Activated CD4-positive, alpha-beta T cell treated with anti-CD3 and anti-CD28 coated beads, Interleukin-2, amount 50 U/mL, for 16 hours (primary cell): Measurements from ENCODE around the gene C9.
"Not testable (repeated sequence)": the region's sequence is repeated elsewhere in the genome, so short reads cannot be mapped to it uniquely, and the experiment has no call there.

Experiments
- DNase-seq: peaks from one replicate; pipeline ENCODE4 v3.0.0-alpha.2; 2020

Gene C9

DNA sequence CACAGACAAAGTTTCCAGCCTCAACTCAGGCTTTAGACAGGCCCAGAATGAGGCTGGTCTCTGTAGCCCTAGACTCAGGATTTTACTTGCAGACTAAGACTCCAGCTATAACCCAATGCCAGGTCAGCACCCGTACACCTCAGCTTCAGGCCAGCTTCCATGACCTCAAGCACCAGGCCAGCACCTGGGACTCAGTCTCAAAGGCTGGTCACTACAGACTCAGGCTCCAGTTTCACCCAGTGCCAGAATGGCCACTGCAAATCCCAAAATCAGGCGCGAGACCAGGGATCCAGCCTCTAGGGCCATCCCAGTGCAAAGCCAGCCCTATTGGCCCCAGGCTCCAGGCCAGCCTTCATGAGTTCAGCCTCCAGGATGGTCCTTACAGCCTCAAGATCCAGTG lies 44.9 kb downstream of the C9 start:
- no peak for DNase-seq

DNA sequence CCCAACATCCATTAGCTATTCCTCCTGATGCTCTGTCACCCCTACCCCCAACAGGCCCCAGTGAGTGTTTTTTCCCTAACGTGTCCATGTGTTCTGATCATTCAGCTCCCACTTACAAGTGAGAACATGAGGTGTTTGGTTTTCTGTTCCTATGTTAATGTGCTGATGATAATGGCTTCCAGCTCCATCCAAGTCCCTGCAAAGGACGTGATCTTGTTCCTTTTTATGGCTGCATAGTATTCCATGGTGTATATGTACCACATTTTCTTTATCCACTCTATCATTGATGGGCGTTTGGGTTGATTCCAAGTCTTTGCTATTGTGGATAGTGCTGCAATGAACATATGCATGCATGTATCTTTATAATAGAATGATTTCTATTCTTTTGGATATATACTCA lies 47.8 kb downstream of the C9 start:
- DNase-seq = not testable (repeated sequence)

DNA sequence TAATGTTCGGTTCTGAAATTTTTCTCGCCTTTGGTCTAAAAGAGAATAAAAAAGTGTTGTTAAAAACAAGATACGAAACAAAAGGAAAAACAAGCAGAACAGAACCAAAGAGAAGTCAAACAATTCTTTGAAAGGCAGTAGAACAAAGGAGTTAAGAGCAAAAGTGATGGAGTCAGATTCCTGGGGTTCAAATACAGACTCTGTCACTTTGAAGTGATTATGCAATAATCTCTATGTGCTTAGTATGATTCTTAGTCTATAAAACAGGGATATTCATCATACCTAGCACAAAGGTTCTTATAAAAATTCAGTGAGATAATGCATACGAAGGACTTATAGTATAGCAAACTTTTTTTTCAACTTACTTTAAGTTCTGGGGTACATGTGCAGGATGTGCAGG lies 48.3 kb downstream of the C9 start:
- DNase-seq = no peak

DNA sequence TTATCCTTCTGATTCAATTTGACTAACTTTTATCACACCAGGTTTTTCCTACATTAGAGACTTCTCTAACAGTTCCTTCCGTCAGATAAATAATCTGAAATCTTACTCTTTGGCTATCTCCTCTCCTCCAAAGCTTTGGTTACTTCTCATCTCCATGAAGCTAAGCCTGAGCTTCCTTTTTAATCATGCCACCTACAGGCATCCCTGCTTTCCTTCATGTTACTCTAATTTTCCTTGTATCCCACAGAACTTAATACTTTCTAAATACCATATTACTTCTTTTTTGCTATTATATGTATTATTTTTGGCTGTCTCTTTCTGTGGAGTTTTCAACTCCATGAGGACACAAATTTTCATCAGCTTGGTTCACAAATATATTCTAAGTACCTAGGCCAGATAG lies 49.7 kb downstream of the C9 start:
- no peak for DNase-seq

DNA sequence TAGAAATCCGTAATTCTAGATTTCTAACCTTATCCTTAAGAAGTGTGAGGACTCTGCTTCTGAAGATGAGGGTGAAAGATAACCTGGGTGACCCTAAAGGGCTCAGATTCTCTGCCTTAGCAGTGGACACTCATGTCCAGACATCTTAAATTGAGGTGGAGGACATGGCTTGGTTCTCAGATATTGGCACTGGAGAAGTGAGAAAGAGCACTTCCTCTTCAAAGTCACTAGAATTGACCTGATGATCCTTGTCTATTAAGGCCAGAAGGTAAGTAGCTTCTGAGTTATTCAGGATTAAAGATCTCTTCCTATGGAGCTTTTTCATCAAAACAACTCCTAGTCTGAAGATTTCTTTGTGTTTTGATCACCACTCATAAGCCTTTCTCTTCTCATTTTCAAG lies 54.8 kb downstream of the C9 start:
- DNase-seq = no peak

DNA sequence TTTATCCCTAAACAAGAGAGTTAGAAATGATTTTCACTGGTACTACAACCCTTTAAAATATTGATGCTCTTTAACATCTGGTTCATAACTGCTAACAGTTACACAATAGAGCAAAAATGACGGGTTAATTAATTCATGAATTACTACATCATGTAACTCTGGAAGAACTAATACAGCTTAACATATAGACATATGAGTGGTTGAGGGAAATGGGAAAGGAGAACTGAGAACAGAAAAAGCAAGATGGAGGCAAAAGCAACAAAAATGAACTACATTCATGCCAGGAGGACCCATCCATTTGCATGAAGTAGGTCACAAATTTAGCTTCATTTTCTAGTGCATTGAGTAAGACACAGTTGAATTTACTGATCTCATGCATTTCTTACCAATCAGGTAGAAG lies 61.8 kb downstream of the C9 start:
- no peak for DNase-seq

DNA sequence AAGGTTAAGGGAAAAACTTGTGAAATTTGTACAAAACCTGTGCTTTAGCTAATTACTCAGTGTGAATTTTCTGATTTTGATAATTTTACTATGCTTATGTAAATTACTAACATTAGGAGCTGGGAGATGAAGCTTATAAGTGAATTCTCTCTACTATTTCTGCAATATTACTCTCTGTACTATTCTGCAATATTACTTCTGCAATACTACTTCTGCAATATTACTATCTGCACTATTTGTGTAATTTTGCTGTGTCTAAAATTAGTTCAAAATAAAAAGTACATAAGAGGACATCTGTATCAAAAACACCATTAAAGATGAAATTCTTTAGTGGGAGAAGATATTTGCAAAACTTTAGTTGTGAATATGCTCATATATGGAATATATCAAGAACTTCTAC lies 62.9 kb downstream of the C9 start:
- no peak for DNase-seq

DNA sequence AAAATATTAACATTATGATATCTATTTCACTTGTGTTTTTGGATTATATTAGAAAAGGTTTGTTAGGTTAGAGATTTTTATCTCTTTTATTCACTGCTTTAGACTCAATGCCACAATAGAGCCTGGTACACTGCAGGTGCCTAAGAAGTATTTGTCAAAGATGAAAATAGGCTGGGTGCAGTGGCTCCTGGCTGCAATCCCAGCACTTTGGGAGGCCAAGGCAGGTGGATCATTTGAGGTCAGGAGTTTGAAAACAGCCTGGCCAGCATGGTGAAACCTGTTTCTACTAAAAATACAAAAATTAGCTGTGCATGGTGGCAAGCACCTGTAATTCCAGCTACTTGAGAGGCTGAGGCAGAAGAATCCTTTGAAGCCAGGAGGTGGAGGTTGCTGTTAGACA lies 64.3 kb downstream of the C9 start:
- DNase-seq = no peak

DNA sequence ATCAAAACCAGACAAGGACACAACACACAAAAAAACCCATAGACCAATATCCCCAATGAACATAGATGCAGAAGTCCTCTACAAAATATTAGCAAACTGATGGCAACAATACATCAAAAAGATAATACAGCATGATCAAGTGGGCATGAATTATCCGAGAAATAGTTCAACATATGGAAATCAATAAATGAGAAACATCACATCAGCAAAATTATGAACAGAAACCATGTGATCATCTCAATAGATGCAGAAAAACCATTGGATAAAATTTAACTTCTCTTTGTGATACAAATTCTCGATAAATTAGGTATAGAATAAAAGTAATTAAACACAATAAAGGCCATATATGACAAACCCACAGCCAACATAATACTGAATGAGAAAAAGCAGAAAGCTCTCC lies 69.6 kb downstream of the C9 start:
- DNase-seq = no peak

DNA sequence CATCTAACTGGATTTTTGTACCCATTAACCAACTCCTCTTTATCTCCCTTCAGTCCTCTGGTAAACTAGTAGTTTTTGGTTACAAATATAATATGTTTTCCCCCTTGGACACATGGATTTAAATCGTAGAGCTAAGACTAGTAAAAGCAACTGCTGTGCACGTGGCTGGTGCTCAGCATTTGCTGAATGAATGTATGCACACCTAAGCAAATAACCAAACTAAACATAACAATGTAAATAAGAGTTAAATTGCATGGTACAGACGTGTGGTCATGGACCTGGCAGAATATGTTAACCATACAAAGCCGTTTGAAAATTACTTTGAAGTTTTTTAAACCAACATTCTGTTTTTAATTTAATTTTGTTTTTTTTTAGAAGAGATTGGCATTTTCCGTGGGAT lies 79.7 kb downstream of the C9 start:
- no peak for DNase-seq

DNA sequence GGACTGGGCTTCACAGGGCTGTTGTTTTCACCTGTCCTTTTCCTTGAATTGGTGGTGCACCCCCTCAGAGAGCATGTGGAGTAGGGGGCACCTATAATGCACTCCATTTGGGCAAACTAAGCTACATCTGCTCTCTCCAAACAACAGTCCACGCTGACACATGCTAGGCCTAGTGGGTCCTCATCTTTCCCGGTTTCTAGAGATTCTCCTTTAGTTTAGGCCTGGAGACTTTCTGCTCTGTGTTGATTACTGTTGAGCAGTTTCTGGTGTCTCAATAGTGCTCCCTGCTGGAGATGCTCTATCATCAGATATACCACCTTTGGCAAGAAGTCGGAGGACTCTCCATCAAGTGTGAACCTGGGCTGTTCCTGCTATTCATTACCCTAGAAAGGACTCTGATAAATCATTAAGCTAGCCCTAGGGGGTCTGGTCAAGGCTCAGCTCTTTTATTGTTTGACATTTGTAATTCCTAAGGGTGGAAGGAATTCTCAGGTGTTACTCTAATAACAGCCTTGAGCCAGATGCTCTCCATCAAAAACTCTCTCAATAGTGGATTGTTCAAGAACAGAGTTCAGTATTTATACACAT lies 81.0 kb downstream of the C9 start:
- peak; percentile 82 for DNase-seq

DNA sequence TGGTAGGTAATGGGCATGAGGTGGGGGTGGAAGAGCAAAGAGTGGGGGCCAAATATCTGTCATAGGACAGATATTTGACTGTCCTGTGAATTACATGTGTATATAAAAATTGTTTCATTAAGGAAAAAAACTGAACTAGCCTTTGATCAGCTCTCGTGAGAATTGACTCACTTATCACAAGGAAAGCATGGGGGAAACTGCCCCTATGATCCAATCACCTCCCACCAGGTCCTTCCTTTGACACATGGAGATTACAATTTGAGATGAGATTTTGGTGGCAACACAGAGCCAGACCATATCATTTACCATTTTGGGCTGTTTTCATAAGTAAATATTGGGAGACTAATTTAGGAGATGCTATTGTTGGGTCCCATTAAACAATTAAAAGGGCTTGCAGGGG lies 81.7 kb downstream of the C9 start:
- DNase-seq = no peak

DNA sequence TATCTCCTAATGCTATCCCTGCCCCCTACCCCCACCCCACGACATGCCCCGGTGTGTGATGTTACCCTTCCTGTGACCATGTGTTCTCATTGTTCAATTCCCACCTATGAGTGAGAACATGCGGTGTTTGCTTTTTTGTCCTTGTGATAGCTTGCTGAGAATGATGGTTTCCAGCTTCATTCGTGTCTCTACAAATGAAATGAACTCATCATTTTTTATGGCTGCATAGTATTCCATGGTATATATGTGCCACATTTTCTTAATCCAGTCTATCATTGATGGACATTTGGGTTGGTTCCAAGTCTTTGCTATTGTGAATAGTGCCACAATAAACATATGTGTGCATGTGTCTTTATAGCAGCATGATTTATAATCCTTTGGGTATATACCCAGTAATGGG lies 88.4 kb downstream of the C9 start:
- DNase-seq = not testable (repeated sequence)

DNA sequence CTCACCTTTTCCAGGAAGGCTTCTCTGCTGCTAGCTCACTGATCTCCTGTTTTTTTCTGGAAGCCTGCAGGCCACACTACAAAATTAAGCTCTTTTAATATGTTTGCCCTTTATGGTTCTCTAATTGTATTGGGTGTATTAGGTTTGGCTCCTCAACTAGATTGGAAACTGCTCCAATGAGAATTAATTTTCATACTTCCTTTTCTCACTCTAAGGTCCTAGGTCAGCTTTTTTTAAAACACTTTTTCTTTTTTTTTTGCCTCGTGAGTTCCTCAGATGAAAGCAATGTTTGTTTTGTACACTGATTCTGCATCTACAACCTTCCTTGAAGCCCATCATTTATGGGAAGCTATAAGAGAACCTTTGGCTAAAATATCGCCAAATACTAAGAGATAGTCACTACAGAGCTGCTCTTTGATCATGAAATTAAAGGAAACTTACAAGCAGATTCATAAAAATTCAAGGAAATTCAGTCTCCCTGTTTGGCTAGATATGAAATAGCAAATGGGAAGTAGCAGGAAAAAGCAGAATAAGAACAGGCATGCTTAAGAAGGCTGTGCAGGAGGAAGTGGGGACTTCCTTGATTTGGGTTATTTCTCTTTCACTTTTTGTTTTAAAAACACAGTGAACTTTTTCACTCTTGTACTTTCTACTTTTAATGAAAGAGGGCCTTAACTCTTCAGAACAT lies 89.8 kb downstream of the C9 start:
- DNase-seq = peak; percentile 41

DNA sequence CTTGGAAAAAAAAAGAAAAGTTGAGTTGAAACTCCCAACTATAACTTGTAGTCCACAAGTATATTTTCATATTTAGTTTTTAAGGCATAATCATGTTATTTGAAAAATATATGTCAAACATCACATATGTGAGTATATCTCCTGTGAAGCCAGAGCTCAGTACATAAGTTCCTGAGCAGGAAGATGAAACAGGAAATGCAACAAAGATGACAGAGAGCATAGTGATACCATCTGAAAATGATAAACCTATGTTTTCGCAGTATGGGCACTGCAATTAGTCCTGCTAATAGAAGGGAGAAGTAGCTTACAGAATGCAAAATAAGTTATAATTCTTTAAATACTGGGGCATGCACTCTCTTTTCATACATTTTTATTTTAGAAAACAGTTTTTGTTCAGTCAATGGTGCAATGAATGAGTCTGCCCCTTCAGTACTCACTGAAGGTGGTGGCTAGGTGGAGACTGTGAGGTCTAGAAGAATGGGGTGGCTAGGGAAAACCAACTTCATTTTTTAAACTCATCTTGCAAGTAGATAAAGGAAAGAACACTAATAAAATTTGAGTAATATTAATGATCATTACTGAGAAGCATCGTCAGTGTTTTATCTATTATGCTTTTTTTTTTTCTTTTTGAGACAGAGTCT lies 90.9 kb downstream of the C9 start:
- DNase-seq = peak; percentile 34

DNA sequence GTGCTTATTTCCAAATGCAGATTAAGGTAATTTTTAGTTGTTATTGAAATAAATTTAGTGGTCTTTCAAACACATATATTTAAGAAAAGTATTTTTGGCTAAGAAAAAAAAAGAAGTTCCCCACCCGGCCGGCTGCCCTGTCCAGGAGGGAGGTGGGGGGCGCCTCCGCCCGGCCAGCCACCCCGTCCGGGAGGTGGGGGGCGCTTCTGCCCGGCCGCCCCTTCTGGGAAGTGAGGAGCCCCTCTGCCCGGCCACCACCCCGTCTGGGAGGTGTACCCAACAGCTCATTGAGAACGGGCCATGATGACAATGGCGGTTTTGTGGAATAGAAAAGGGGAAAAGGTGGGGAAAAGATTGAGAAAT lies 91.4 kb downstream of the C9 start:
- not testable (repeated sequence) for DNase-seq

DNA sequence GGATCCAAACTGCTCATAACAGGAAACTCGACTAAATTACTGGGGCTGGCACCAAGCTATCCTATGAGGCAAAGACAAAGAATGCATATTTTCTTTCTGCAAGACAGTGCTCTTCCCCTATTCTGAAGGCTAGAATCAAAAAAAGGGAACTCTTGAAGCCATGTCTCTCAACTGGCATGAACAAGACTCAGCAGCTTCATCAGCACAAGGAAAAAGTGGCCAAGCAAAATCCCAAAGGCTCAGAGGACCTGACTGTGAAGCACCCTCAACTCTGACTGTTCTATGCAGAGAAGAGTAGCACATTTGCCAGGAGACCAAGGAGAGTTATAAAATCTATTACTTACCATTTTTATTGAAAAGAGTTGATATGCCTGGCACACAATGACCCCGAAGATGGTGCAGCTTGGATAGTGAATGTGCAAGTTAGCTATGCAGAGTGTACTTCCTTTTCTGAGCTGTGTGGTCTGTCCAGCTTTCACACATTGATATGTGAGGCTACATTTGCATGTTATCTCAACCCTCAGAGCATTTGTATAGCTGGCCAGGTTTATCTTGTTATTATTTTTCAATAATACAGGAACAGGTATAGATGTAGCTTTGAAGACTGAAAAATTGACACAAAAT lies 94.0 kb downstream of the C9 start:
- DNase-seq = no peak

DNA sequence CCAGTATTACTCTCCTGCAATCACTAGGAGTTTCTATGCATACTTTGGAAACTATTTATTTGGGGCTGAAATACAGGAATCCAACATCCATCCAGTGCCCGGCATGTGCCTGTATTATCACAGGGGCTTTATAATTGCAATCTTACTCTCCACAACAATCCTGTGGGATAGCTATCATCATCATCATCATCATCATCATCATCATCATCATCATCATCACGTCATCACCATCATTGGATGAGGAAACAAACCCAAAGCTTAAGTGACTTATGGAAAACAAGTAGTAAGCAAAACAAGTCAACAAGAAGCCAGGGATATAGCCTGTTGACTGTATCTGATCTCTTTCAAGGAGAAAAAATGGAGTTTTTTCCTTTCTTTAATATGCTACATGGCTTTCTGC lies 97.1 kb downstream of the C9 start:
- no peak for DNase-seq

DNA sequence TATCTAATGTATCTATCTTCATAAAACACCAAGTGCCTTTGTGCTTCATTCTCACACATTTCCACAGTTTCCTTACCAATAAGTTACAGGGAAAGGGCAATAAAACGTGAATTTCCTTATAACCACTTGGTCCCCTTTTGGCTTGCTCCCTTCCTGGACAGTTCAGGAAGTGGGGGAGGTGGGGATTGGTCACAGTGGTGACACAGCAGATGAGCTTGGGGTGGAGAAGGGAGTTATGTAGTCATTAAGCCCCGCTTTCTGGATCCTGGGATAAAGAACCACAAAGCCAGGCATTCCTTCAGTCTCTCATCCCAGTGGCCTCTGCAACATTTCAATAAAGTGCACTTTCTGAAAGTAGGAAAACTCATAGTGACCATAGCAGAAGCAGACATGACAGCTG lies 97.9 kb downstream of the C9 start:
- DNase-seq = no peak

DNA sequence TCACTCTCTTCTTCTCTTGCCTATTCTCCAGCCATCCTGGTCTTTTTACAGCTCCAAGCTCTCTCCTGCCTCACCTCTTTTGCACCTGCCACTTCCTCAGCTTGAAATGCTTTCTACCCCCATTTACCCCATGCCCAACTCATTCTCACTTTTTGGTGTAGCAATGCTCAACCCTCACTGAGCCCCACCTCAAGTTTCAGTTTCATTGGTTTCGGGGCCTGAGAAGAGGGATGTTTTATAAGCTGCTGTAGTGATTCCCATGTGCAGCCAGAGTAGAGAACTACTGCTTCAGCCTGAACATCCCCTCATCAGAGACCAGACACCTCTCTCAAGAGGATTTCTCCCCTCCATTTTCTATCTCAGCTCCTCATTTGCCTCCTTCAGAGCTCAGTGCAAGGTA lies 99.8 kb downstream of the C9 start:
- DNase-seq = peak; percentile 67

DNA sequence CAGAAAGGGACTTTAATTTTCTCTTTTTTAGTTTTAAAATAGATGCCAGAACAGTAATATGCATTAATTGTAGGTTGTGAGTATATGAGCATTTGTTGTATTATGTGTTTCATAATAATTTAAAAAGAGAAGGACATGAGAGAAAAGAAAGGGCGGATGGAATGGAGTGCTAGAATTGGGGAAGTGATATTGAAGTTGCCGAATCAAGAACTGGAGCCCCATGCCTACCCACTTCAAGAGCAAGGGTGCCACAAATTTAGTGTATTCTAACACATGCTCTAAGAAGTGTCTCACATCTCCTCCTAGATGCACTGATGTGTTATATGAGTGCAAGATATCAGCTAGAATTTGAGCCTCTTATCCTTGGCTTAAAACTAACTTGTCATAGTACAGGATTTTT lies 101.3 kb downstream of the C9 start:
- DNase-seq = no peak

DNA sequence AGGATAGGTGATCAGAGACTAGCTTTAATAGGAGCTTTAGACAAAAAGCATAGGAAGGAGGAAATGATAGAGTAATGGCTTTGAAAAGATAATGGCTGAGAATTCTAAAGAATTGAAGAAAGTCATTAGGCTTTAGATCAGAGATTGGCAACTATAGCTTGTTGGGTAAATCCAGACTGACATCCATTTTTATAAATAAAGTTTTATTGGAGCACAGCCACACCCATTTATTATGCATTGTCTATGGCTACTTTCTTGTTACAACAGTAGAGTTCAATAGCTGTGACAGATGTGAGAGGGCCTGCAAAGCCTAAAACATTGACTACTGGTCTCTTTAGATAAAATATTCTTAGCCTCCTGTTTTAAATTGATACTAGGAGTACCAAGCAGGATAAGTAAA lies 104.2 kb downstream of the C9 start:
- no peak for DNase-seq

DNA sequence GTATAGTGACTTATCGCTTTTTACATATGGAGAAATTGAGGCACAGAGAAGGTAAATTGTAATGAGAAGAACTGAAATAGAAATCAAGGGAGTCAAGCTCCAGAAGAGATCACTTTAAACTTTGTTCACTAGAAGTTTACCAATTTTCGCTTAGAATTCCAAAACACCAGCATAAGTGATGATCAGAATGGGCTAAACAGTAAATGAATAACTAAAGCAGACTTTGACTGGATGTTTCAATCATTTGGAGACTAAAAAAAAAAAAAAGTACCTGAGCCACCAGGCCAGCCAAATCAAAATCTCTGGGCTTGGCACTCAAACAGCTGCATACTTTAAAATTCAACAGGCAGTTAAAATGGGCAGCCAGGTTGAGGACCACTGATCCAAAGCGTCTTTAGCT lies 106.7 kb downstream of the C9 start:
- DNase-seq = no peak

DNA sequence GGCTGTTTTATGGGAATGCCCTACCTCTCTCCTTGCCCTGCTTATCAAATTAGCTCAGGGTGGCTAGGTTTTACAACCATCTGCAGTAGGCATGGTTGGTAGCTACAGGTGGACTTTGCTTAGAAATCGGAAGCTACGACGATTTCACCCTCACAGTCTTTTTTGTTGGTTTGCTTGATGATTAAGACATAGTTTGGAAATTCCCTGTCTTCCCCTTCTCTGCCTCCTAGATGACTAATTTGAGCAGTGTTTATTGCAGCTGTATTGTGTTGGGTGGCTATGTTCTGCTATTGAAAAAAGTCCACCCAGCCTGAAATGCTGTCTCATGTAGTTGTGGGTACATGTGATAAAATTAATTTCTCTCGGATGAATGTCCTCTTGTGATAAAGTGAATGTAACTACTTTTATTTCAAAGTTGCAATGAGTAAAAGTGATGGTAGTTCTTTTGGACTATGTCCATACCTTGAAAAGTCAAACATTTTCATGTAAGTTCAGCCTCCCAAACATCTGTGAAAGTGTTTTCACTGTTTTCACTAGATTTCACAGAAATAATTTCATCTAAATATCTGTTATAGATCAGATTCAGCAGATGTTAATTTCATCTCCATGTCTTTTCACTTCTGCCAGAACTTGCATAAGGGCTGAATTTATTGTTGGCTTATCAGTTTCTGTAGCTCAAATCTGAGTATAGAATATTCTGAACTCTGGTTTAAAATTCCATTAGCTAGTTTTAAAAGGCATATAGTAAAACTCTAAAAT lies 107.6 kb downstream of the C9 start:
- peak; percentile 74 for DNase-seq
